ENCODE data around the gene ATP8B3. TPM values are rescaled to one million over a fixed set of nuclear protein-coding genes. Genes with fewer than 3 reads are reported as not detected.

The ATP8B3 gene
- total and polyA plus RNA-seq, 10 of the 15 experiments (the other 5 are each of a cell fraction or from before 2014, with no cell fraction given): 0.13 to 1.7 (median 0.52) TPM

DNA sequence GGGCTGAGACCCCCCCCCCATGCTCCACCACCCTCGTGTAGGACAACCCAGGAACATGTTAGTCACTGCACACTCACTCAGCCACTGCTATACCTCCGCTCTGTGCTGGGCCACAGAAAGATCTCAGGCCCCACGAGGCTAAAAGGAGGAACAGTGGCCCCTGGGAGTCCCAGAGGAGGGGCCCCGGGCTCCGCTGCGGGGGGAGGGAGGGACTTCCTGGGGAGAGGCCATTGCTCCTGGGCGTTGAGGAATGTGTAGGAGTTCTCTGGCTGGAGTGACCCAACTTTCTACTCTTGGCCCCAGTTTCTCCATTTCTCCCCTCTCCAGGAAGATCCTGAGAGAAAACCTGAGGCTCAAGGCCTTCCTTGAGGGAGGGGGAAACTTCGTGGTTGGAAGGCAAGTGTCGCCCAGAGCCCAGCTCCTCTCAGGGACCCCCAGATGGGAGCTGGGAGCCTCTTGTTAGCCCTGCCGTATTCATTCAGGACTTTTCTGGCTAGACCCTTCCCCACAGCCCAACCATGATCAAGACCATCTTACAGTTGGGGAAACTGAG, 45.2 kb downstream of the ATP8B3 start:
- ATAC-seq (peak; percentile 36; the same call in 1 of the 3 replicates), FAIRE-seq (no peak), DNase-seq (ENCODE audit: low read depth, low spot score) (no peak)
- in situ Hi-C loops (cut with MboI) (loop anchor here (5.0 to 10.0 kb wide), 2 partner anchors 95 to 222 kb away; no protein-coding TSS in a partner anchor), intact Hi-C loops (cut with micrococcal nuclease; ENCODE audit: unreplicated experiment) (loop anchor here (2.0 to 5.0 kb wide), 2 partner anchors 94 to 220 kb away; no protein-coding TSS in a partner anchor)
- no peak overlapping the region for H2AFZ ChIP-seq (ENCODE audit: control insufficient read depth, low read depth, low read length)
- BruUV-seq (replicated peaks): no TSS peak
- no peaks in the 10 kb centered on the region for H4K20me1 ChIP-seq (ENCODE audit: control insufficient read depth, insufficient read depth)
- no peaks in the 10 kb centered on the region for H3K4me1 ChIP-seq (ENCODE audit: control insufficient read depth, insufficient read depth, low read length)
- SMC1A ChIA-PET (ENCODE audit: uncharacterized antibody, unreplicated experiment): interaction anchor here (1.2 kb wide), 1 partner anchor 322 kb away, joined by 3 read pairs; no protein-coding TSS in a partner anchor
- under 1% methylated on average over 10 of the region's 10 CpGs for WGBS (ENCODE audit: insufficient coverage, insufficient replicate concordance, low lambda C conversion rate, missing lambda C conversion rate)
- POLR2A ChIA-PET: no interaction called here
- H3K4me3 ChIP-seq: no peak overlapping the region
- no peaks in the 10 kb centered on the region for H3K36me3 ChIP-seq (ENCODE audit: control insufficient read depth in 2 of 2, insufficient read depth in 2 of 2, low read length in 1 of 2)
- H3K27ac ChIP-seq (ENCODE audit: control insufficient read depth, insufficient read depth): no peak overlapping the region
- RAD21 ChIA-PET (ENCODE audit: unreplicated experiment): interaction anchor here (1.1 to 2.5 kb wide), 3 partner anchors 93 to 220 kb away, joined by 3 to 22 read pairs (median 3); no protein-coding TSS in a partner anchor
- H3K9ac ChIP-seq (ENCODE audit: control insufficient read depth, insufficient read depth, low read length): no peak overlapping the region
- TF ChIP-seq BHLHE40 (IDR thresholded peaks at IDR 0.05; ENCODE audit: borderline replicate concordance in 1 of 2, low read depth in 2 of 2, low read length in 1 of 2) (no peak), FOXK2 (IDR thresholded peaks at IDR 0.05) (no peak), SUZ12 (IDR thresholded peaks at IDR 0.05; ENCODE audit: unreplicated experiment) (no peak), GATAD2B (conservative IDR thresholded peaks at IDR 0.05; ENCODE audit: low read depth) (no peak)
- TF ChIP-seq, protein P1, sequence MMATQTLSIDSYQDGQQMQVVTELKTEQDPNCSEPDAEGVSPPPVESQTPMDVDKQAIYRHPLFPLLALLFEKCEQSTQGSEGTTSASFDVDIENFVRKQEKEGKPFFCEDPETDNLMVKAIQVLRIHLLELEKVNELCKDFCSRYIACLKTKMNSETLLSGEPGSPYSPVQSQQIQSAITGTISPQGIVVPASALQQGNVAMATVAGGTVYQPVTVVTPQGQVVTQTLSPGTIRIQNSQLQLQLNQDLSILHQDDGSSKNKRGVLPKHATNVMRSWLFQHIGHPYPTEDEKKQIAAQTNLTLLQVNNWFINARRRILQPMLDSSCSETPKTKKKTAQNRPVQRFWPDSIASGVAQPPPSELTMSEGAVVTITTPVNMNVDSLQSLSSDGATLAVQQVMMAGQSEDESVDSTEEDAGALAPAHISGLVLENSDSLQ (IDR thresholded peaks at IDR 0.05): no peak
- TF ChIP-seq, protein P2, sequence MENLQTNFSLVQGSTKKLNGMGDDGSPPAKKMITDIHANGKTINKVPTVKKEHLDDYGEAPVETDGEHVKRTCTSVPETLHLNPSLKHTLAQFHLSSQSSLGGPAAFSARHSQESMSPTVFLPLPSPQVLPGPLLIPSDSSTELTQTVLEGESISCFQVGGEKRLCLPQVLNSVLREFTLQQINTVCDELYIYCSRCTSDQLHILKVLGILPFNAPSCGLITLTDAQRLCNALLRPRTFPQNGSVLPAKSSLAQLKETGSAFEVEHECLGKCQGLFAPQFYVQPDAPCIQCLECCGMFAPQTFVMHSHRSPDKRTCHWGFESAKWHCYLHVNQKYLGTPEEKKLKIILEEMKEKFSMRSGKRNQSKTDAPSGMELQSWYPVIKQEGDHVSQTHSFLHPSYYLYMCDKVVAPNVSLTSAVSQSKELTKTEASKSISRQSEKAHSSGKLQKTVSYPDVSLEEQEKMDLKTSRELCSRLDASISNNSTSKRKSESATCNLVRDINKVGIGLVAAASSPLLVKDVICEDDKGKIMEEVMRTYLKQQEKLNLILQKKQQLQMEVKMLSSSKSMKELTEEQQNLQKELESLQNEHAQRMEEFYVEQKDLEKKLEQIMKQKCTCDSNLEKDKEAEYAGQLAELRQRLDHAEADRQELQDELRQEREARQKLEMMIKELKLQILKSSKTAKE (IDR thresholded peaks at IDR 0.05; ENCODE audit: low read depth, poor library complexity, severe bottlenecking): no peak
- H3K4me2 ChIP-seq (ENCODE audit: control insufficient read depth, insufficient read depth): no peak overlapping the region
- H3K79me2 ChIP-seq (ENCODE audit: control insufficient read depth, insufficient read depth, low read length): no peaks in the 10 kb centered on the region
- peaks cover 6 to 10% of the 10 kb centered on the region in 2 experiments; a peak in 3 of 4 replicates for H3K27me3 ChIP-seq (replicated peaks in 1 of 2; ENCODE audit: control insufficient read depth in 2 of 2, insufficient read depth in 2 of 2, low read length in 1 of 2)
- CTCF ChIA-PET: interaction anchor here (1.0 to 4.8 kb wide), 7 partner anchors 11 to 220 kb away, joined by 3 to 57 read pairs (median 6); no protein-coding TSS in a partner anchor
- H3K9me3 ChIP-seq (replicated peaks; ENCODE audit: control insufficient read depth, insufficient read depth, low read length): peaks cover 6% of the 10 kb centered on the region

All from GM12878 (cell line).